K562 (cell line): Measurements from ENCODE around the gene CD164. TPM values are rescaled to one million over a fixed set of nuclear protein-coding genes. Genes with fewer than 3 reads are reported as not detected.

Experiments
- ATAC-seq: fragments of 200-7000 bp; cut with Tn5 transposase; 3 replicates; pipeline ENCODE4 v1.9.1; 2020; ENCODE audit warnings: moderate library complexity
- BruUV-seq: library from RNA; stranded (reverse); fragments of 400-500 nt; replicated peaks from 2 replicates; lab custom pipeline; 2021; lab: Mats Ljungman, UMichigan
- CTCF ChIA-PET: fragments of 300-600 bp; formaldehyde crosslinking; extraction: SDS; loops from one replicate; lab custom pipeline; 2021; ENCODE audit warnings: low intra/inter-chr PET ratio; lab: Yijun Ruan, JAX
- POLR2A ChIA-PET: fragments of 300-600, 350-650 bp; sonication (Branson Sonifier 250); formaldehyde crosslinking; extraction: SDS; loops from one replicate; lab custom pipeline; 2021; ENCODE audit warnings: antibody characterized with exemption, inconsistent platforms; lab: Yijun Ruan, JAX
- DNase-seq, 4 experiments: peaks; one replicate each; pipeline versions ENCODE4 v3.0.0 to v3.0.0-alpha.2; 2011 to 2018; ENCODE audit warnings: low spot score in 3 of 4, mixed read lengths in 3 of 4; ENCODE audit errors: extremely low read depth in 1 of 4
- FAIRE-seq: peaks from 2 replicates; lab custom pipeline; 2011; peaks lifted over from hg19 to GRCh38; lab: Jason Lieb, UNC
- H2AFZ ChIP-seq: 2 replicates; pipeline ENCODE4 v1.6.0; 2011; ENCODE audit warnings: low read depth, low read length, control low read depth, inconsistent platforms
- H3K27ac ChIP-seq: fragments of 200-600 bp; 3 replicates; pipeline ENCODE4 v1.8.0; 2011; ENCODE audit warnings: low read depth, mild to moderate bottlenecking, control low read depth, inconsistent platforms, low read length, moderate library complexity, mixed read lengths; ENCODE audit errors: extremely low read depth
- H3K27me3 ChIP-seq, 2 experiments: fragments of 300-600 bp in 1 of 2; 2 replicates in 1 of 2; 3 replicates in 1 of 2; pipeline versions ENCODE4 v1.6.0 to v1.8.0; 2011; ENCODE audit warnings: inconsistent platforms in 2 of 2, low read length in 2 of 2, mild to moderate bottlenecking in 1 of 2, mixed read lengths in 1 of 2, moderate library complexity in 1 of 2; ENCODE audit not compliant: control insufficient read depth in 2 of 2, insufficient read depth in 2 of 2
- H3K36me3 ChIP-seq: fragments of 300-600 bp; 3 replicates; pipeline ENCODE4 v1.8.0; 2011; ENCODE audit warnings: mild to moderate bottlenecking, low read length, inconsistent platforms; ENCODE audit not compliant: control insufficient read depth, insufficient read depth
- H3K4me1 ChIP-seq, 2 experiments: fragments of 200-600 bp in 1 of 2; replicated peaks in 1 of 2; 2 replicates in 1 of 2; 3 replicates in 1 of 2; pipeline versions ENCODE4 v1.5.1 to v1.8.0; 2011; ENCODE audit warnings: inconsistent platforms in 2 of 2, low read length in 2 of 2, mild to moderate bottlenecking in 1 of 2, mixed read lengths in 1 of 2, moderate library complexity in 1 of 2; ENCODE audit not compliant: control insufficient read depth in 2 of 2, insufficient read depth in 2 of 2
- H3K4me2 ChIP-seq: 2 replicates; pipeline ENCODE4 v1.6.1; 2011; ENCODE audit warnings: low read length, control low read depth, inconsistent platforms, mixed read lengths; ENCODE audit not compliant: insufficient read depth
- H3K4me3 ChIP-seq: fragments of 200-600 bp; sonication (generic), shearing (Covaris generic); 2 replicates; pipeline ENCODE4 v1.5.1; 2016; ENCODE audit warnings: control low read depth, inconsistent platforms
- H3K79me2 ChIP-seq: fragments of 200-600 bp; 3 replicates; pipeline ENCODE4 v1.8.0; 2011; ENCODE audit warnings: low read length, inconsistent platforms; ENCODE audit not compliant: control insufficient read depth, insufficient read depth
- H3K9ac ChIP-seq, 2 experiments: 2 replicates each; pipeline versions ENCODE4 v1.6.0 to v1.6.1; 2011; ENCODE audit warnings: low read depth in 2 of 2, low read length in 2 of 2, control low read depth in 1 of 2, inconsistent platforms in 1 of 2, mild to moderate bottlenecking in 1 of 2, mixed read lengths in 1 of 2; ENCODE audit not compliant: insufficient read depth in 1 of 2
- H3K9me1 ChIP-seq: one replicate; pipeline ENCODE4 v1.6.0; 2011; ENCODE audit warnings: inconsistent platforms, mild to moderate bottlenecking, low read length, moderate library complexity; ENCODE audit not compliant: control insufficient read depth, insufficient read depth
- H3K9me3 ChIP-seq: replicated peaks from 2 replicates; pipeline ENCODE4 v1.5.1; 2011; ENCODE audit warnings: low read depth, low read length, inconsistent platforms; ENCODE audit not compliant: control insufficient read depth, insufficient read depth
- H4K20me1 ChIP-seq: replicated peaks from 2 replicates; pipeline ENCODE4 v1.6.1; 2011; ENCODE audit warnings: low read length, inconsistent platforms, mixed read lengths; ENCODE audit not compliant: control insufficient read depth, insufficient read depth
- COPS2 ChIP-seq: fragments of 450-650 bp; conservative IDR thresholded peaks from 2 replicates; pipeline ENCODE4 v1.6.1; 2016; ENCODE audit warnings: mild to moderate bottlenecking, moderate library complexity
- POLR2AphosphoS2 ChIP-seq: IDR thresholded peaks from 2 replicates; pipeline ENCODE4 v1.6.1; 2012; ENCODE audit warnings: low read length, improper control_type of control experiment
- POLR2B ChIP-seq: fragments of 450-650 bp; IDR thresholded peaks from 2 replicates; pipeline ENCODE4 v1.6.1; 2018; ENCODE audit warnings: low read depth; ENCODE audit not compliant: partially characterized antibody
- WGBS: fragments of 100-300 bp; shearing (Covaris generic); methylation state at CpG from one replicate; pipeline ENCODE4 v1.1.6; 2016; ENCODE audit warnings: low coverage, mixed read lengths; ENCODE audit not compliant: insufficient coverage; ENCODE audit errors: missing lambda C conversion rate; 5-methylcytosine and 5-hydroxymethylcytosine counted together
- in situ Hi-C: fragments of 300-500 bp; cut with MboI; formaldehyde crosslinking; loops from 4 replicates; pipeline ENCODE4 v1.15.0; 2018; ENCODE audit warnings: inconsistent platforms, mixed read lengths
- intact Hi-C: fragments of 100-400 bp; cut with micrococcal nuclease; formaldehyde crosslinking; loops from 2 replicates; pipeline ENCODE4 v1.14.2; 2022
- polyA plus RNA-seq, 8 experiments: library from polyadenylated mRNA; depleted of rRNA in 4 of 8; stranded (reverse) in 5 of 8; unstranded in 3 of 8; fragments of >200 nt; fragmentation: Nextera tagmentation in 2 of 8; fragmentation: Illumina TruSeq in 1 of 8; extraction: Ambion mirVana in 2 of 8; extraction: Trizol in 1 of 8; gene quantifications; 2 replicates each; pipeline versions ENCODE4 v1.2.1 to v1.2.3, GENCODE V29; 2011 to 2014; ENCODE audit warnings: inconsistent platforms in 1 of 8, missing spikeins in 1 of 8
- total RNA-seq, 7 experiments: library from RNA; depleted of rRNA in 6 of 7; stranded (reverse); fragments of >200 nt in 6 of 7; fragmentation: Illumina TruSeq in 2 of 7; extraction: Trizol in 2 of 7; gene quantifications; 2 replicates each; pipeline versions ENCODE4 v1.2.1 to v1.2.3, GENCODE V29; 2011 to 2021; ENCODE audit warnings: low replicate concordance in 1 of 7
- TF ChIP-seq, protein P1 (sequence below): fragments of 450-650 bp; IDR thresholded peaks from 2 replicates; pipeline ENCODE4 v1.7.1; 2018; ENCODE audit warnings: mild to moderate bottlenecking, low read depth; ENCODE audit not compliant: partially characterized antibody

The CD164 gene
- total and polyA plus RNA-seq, 9 of the 15 experiments (the other 6 are each of a cell fraction or from before 2014, with no cell fraction given): 79.5 to 317 (median 165) TPM

DNA sequence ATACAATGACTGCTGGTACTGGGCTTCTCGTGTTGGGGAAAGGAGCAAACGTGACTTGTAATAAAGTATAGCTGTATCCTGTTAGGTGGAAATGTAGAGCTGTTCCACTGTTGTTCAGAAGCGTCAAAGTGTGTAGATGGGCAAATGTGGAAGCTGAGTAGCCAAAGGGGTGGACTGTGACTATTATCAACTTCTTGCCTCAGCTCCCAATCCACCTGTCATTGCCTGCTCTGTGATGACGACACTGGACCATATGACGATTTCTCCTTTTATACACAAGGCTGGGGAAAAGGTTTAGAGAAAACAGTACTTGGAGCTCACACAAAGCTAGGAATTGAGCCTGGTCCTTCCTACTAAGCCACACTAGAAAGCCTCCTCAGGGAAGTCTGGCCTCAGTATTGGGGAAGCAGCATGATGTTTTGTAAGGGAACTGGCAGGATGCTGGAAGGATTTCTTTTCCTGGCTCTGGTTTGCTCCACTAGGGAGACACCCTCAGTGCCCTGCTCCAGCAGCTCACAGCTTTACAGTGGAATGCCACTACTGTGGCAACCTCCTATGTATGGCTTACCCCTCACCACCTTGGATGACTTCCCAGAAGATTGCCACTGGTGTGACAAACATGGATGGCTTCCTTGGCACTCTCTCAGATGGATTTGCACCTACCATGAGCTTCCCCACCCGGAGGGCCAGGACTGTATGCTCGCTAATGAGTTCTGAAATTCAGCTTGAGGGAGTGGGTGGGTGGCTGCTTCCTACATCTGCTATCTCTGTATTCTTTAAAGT, 20.0 kb downstream of the CD164 start:
- Histone ChIP-seq H3K27ac (no peak overlapping the region), H3K79me2 (peaks cover 19% of the 10 kb centered on the region; the same call in 2 of the 3 replicates), H2AFZ (no peak overlapping the region), H3K27me3 (no peaks in the 10 kb centered on the region), H3K9me3 (peaks cover 6% of the 10 kb centered on the region), H3K4me3 (no peak overlapping the region), H3K9me1 (no peaks in the 10 kb centered on the region), H3K9ac (no peak overlapping the region), H3K4me2 (no peak overlapping the region), H3K36me3 (peaks cover 90% of the 10 kb centered on the region), H3K4me1 (no peaks in the 10 kb centered on the region), H4K20me1 (no peaks in the 10 kb centered on the region)
- no peak for FAIRE-seq
- intact Hi-C loops (no loop called here), in situ Hi-C loops (no loop called here)
- ATAC-seq: no peak; the same call in 2 of the 3 replicates
- DNase-seq: no peak
- no TSS peak for BruUV-seq
- WGBS: 90% methylated on average over 7 of the region's 7 CpGs
- CTCF ChIA-PET: no interaction called here
- no peak for TF ChIP-seq COPS2
- 0 out of 2 replicates have a peak, but pooled peaks have one; percentile 29 for TF ChIP-seq POLR2AphosphoS2
- TF ChIP-seq, protein P1, sequence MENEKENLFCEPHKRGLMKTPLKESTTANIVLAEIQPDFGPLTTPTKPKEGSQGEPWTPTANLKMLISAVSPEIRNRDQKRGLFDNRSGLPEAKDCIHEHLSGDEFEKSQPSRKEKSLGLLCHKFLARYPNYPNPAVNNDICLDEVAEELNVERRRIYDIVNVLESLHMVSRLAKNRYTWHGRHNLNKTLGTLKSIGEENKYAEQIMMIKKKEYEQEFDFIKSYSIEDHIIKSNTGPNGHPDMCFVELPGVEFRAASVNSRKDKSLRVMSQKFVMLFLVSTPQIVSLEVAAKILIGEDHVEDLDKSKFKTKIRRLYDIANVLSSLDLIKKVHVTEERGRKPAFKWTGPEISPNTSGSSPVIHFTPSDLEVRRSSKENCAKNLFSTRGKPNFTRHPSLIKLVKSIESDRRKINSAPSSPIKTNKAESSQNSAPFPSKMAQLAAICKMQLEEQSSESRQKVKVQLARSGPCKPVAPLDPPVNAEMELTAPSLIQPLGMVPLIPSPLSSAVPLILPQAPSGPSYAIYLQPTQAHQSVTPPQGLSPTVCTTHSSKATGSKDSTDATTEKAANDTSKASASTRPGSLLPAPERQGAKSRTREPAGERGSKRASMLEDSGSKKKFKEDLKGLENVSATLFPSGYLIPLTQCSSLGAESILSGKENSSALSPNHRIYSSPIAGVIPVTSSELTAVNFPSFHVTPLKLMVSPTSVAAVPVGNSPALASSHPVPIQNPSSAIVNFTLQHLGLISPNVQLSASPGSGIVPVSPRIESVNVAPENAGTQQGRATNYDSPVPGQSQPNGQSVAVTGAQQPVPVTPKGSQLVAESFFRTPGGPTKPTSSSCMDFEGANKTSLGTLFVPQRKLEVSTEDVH: peak; percentile 14
- peak; percentile 41 for TF ChIP-seq POLR2B
- POLR2A ChIA-PET: interaction anchor here (0.6 to 4.1 kb wide), 9 partner anchors 8 to 367 kb away, joined by 3 to 32 read pairs (median 4); no protein-coding TSS in a partner anchor
